Left colon (tissue), 2 donors: ENCODE data around the gene MFNG. TPM values are rescaled to one million over a fixed set of nuclear protein-coding genes. Genes with fewer than 3 reads are reported as not detected.
A peak's percentile ranks its signal among the peaks of the same experiment; 100 is the strongest.

Experiments
- ATAC-seq: fragments of 200-7000 bp; cut with Tn5 transposase; one replicate; pipeline ENCODE4 v1.9.1; 2020; ENCODE audit warnings: mild to moderate bottlenecking, moderate library complexity
- DNase-seq, 2 donors: peaks; one replicate each; pipeline ENCODE4 v3.0.0-alpha.2; 2020
- intact Hi-C, 2 donors: fragments of 100-400 bp; cut with DNase I in 1 of 2; cut with micrococcal nuclease in 1 of 2; formaldehyde crosslinking; loops; one replicate each; pipeline versions ENCODE4 v1.11.2 to v1.14.0; 2022; cut with DNase I, micrococcal nuclease
- total RNA-seq, 2 donors: library from RNA; stranded (reverse); fragmentation: NEBNext Ultra II Directional; extraction: Animal tissue kit (Norgen Biotek cat#: 25700); gene quantifications; one replicate each; pipeline ENCODE4 v1.2.1, GENCODE V29; 2021
- donor health status: DM: no; HTN: no; CAD: no.
- donor health status: DM: yes; HTN: yes; CAD: no.

Gene MFNG
- total RNA-seq, 2 donors from 2014 or later: 10.4 to 11.2 TPM

GRCh38 chr22:37517826-37518450 is 31.8 kb upstream of the MFNG start:
- DNase-seq (no peak), ATAC-seq (no peak)
- intact Hi-C loops: no loop called here

- ATAC-seq (no peak), DNase-seq (no peak)
- intact Hi-C loops: no loop called here
These were observed 30.3 kb upstream of the MFNG start for GRCh38 chr22:37516456-37516855.

- intact Hi-C loops: no loop called here
- peak in 1 of 2 donors; percentile 25 for DNase-seq
These were observed 29.7 kb upstream of the MFNG start for GRCh38 chr22:37515901-37516300.

GRCh38 chr22:37514526-37515051 is 28.4 kb upstream of the MFNG start:
- DNase-seq: no peak
- intact Hi-C loops: no loop called here
- ATAC-seq: no peak

More at GRCh38 chr22:37515901-37516300, 29.7 kb upstream of the MFNG start:
- ATAC-seq: no peak

GRCh38 chr22:37511395-37512104 is 25.4 kb upstream of the MFNG start:
- DNase-seq: no peak
- intact Hi-C loops: no loop called here
- ATAC-seq: no peak

- ATAC-seq: no peak
- no peak for DNase-seq
- intact Hi-C loops: no loop called here
These were observed 23.9 kb upstream of the MFNG start for GRCh38 chr22:37510091-37510490.

GRCh38 chr22:37509059-37509860 is 23.1 kb upstream of the MFNG start:
- intact Hi-C loops: no loop called here
- ATAC-seq: no peak
- peak in 1 of 2 donors; percentile 28 for DNase-seq

GRCh38 chr22:37508431-37508992 is 22.3 kb upstream of the MFNG start:
- DNase-seq: peak in 1 of 2 donors; percentile 71
- ATAC-seq: peak; percentile 7
- intact Hi-C loops: no loop called here

- DNase-seq (peak in 1 of 2 donors; percentile 26), ATAC-seq (no peak)
- intact Hi-C loops: no loop called here
These were observed 21.5 kb upstream of the MFNG start for GRCh38 chr22:37507731-37508130.

GRCh38 chr22:37505989-37506388 is 19.8 kb upstream of the MFNG start:
- intact Hi-C loops: no loop called here
- ATAC-seq: no peak

GRCh38 chr22:37505565-37505964 is 19.4 kb upstream of the MFNG start:
- intact Hi-C loops: no loop called here
- ATAC-seq (no peak), DNase-seq (no peak)

More at GRCh38 chr22:37505989-37506388, 19.8 kb upstream of the MFNG start:
- peak in 1 of 2 donors; percentile 23 for DNase-seq

- intact Hi-C loops: no loop called here
- DNase-seq: no peak
- ATAC-seq: no peak
These were observed 18.8 kb upstream of the MFNG start for GRCh38 chr22:37504964-37505363.

GRCh38 chr22:37503850-37504249 is 17.7 kb upstream of the MFNG start:
- peak; percentile 23 for ATAC-seq
- peak; percentile 53 to 84 for DNase-seq
- intact Hi-C loops: no loop called here

- ATAC-seq (no peak), DNase-seq (no peak)
- intact Hi-C loops: no loop called here
These were observed 17.0 kb upstream of the MFNG start for GRCh38 chr22:37503183-37503683.

GRCh38 chr22:37502342-37503182 is 16.4 kb upstream of the MFNG start:
- ATAC-seq (peak; percentile 70), DNase-seq (peak; percentile 90 to 97)
- intact Hi-C loops: no loop called here

GRCh38 chr22:37501610-37502341 is 15.6 kb upstream of the MFNG start:
- ATAC-seq (peak; percentile 74), DNase-seq (peak; percentile 91 to 94)
- intact Hi-C loops: no loop called here
